ENCODE results near the gene FMNL3.

GRCh38 chr12:49636574-49636973, 70.6 kb downstream of the FMNL3 start:
- TF ChIP-seq CTCF (IDR thresholded peaks at IDR 0.05) (no peak), POLR2A (IDR thresholded peaks at IDR 0.05) (no peak), EP300 (IDR thresholded peaks at IDR 0.05) (no peak)
